GM23338 (cell line): Measurements from ENCODE around the gene AMBRA1. TPM values are rescaled to one million over a fixed set of nuclear protein-coding genes. Genes with fewer than 3 reads are reported as not detected.
"Not testable (repeated sequence)": the region's sequence is repeated elsewhere in the genome, so short reads cannot be mapped to it uniquely, and the experiment has no call there.

ENCODE experiments used
- ATAC-seq: fragments of 200-7000 bp; cut with Tn5 transposase; 3 replicates; pipeline ENCODE4 v1.9.1; 2020
- DNase-seq: peaks from one replicate; pipeline ENCODE4 v3.0.0-alpha.2; 2015; ENCODE audit warnings: low spot score
- H2AFZ ChIP-seq: fragments of 200-600 bp; sonication (generic); 2 replicates; pipeline ENCODE4 v1.8.0; 2016; ENCODE audit warnings: antibody characterized with exemption, mild to moderate bottlenecking, moderate library complexity
- H3F3A ChIP-seq: fragments of 200-600 bp; sonication (generic); replicated peaks from 2 replicates; pipeline ENCODE4 v1.8.0; 2017; ENCODE audit warnings: antibody characterized with exemption, mixed run types, low read depth
- H3K27ac ChIP-seq: fragments of 200-600 bp; sonication (generic); 2 replicates; pipeline ENCODE4 v1.6.1; 2016; ENCODE audit warnings: low read depth
- H3K27me3 ChIP-seq: fragments of 200-600 bp; sonication (generic); 2 replicates; pipeline ENCODE4 v1.8.0; 2016; ENCODE audit warnings: mild to moderate bottlenecking, mixed run types, moderate library complexity; ENCODE audit not compliant: insufficient read depth
- H3K36me3 ChIP-seq: fragments of 200-600 bp; sonication (generic); 2 replicates; pipeline ENCODE4 v1.8.0; 2016; ENCODE audit warnings: mild to moderate bottlenecking; ENCODE audit not compliant: insufficient read depth
- H3K4me1 ChIP-seq: fragments of 200-600 bp; sonication (generic); 2 replicates; pipeline ENCODE4 v1.8.0; 2016; ENCODE audit warnings: mild to moderate bottlenecking, moderate library complexity; ENCODE audit not compliant: insufficient read depth
- H3K4me2 ChIP-seq: fragments of 200-600 bp; sonication (generic); 2 replicates; pipeline ENCODE4 v1.7.1; 2017; ENCODE audit warnings: mixed run types
- H3K4me3 ChIP-seq: fragments of 200-600 bp; sonication (generic); 2 replicates; pipeline ENCODE4 v1.6.1; 2016; ENCODE audit warnings: mixed run types
- H3K79me2 ChIP-seq: fragments of 200-600 bp; sonication (generic); replicated peaks from 2 replicates; pipeline ENCODE4 v1.8.0; 2017; ENCODE audit warnings: mild to moderate bottlenecking; ENCODE audit not compliant: insufficient read depth
- H3K9me2 ChIP-seq: fragments of 200-600 bp; sonication (generic); 2 replicates; pipeline ENCODE4 v1.8.0; 2017; ENCODE audit not compliant: insufficient read depth
- H4K20me1 ChIP-seq: fragments of 200-600 bp; sonication (generic); replicated peaks from 2 replicates; pipeline ENCODE4 v1.8.0; 2017; ENCODE audit warnings: mild to moderate bottlenecking; ENCODE audit not compliant: insufficient read depth
- H3K27ac Mint-ChIP-seq: 2 replicates; pipeline ENCODE4 v1.8.0; 2020; ENCODE audit warnings: inconsistent platforms, mild to moderate bottlenecking, moderate library complexity, mixed read lengths
- H3K27me3 Mint-ChIP-seq: 3 replicates; pipeline ENCODE4 v1.8.0; 2022; ENCODE audit warnings: low read depth, mild to moderate bottlenecking, moderate library complexity, mixed read lengths, inconsistent platforms; ENCODE audit not compliant: insufficient read depth, poor library complexity
- H3K36me3 Mint-ChIP-seq: 3 replicates; pipeline ENCODE4 v1.8.0; 2021; ENCODE audit warnings: low read depth, mild to moderate bottlenecking, inconsistent platforms, moderate library complexity, mixed read lengths
- H3K4me1 Mint-ChIP-seq: 3 replicates; pipeline ENCODE4 v1.8.0; 2020; ENCODE audit warnings: mild to moderate bottlenecking, inconsistent platforms, mixed read lengths
- H3K4me3 Mint-ChIP-seq: 3 replicates; pipeline ENCODE4 v1.8.0; 2021; ENCODE audit warnings: moderate library complexity, mild to moderate bottlenecking, inconsistent platforms, mixed read lengths
- H3K9me3 Mint-ChIP-seq: 3 replicates; pipeline ENCODE4 v1.8.0; 2020; ENCODE audit warnings: moderate library complexity, mild to moderate bottlenecking, inconsistent platforms, mixed read lengths
- EZH2 ChIP-seq: fragments of 200-600 bp; sonication (generic); IDR thresholded peaks from one replicate; pipeline ENCODE4 v1.8.0; 2017; ENCODE audit warnings: antibody characterized with exemption, mild to moderate bottlenecking, low read depth; ENCODE audit not compliant: unreplicated experiment
- EZH2phosphoT487 ChIP-seq: fragments of 200-600 bp; sonication (generic); IDR thresholded peaks from one replicate; pipeline ENCODE4 v1.8.1; 2018; ENCODE audit warnings: antibody characterized with exemption; ENCODE audit not compliant: unreplicated experiment
- POLR2AphosphoS5 ChIP-seq: IDR thresholded peaks from 2 replicates; pipeline ENCODE4 v1.6.1; 2016; ENCODE audit warnings: antibody characterized with exemption, low read depth
- STAT1 ChIP-seq: IDR thresholded peaks from one replicate; pipeline ENCODE4 v1.6.1; 2016; ENCODE audit warnings: antibody characterized with exemption; ENCODE audit not compliant: unreplicated experiment
- ZNF114 ChIP-seq: fragments of 250-450 bp; sonication (Bioruptor Pico); IDR thresholded peaks from 2 replicates; pipeline ENCODE4 v1.5.0; 2020; ENCODE audit warnings: mild to moderate bottlenecking, moderate library complexity
- polyA plus RNA-seq: library from polyadenylated mRNA; unstranded; fragments of >200 nt; fragmentation: Nextera tagmentation; extraction: Ambion mirVana; gene quantifications from 2 replicates; pipeline ENCODE4 v1.2.1, GENCODE V29; 2016
- total RNA-seq: library from RNA; depleted of rRNA; stranded (reverse); fragments of >200 nt; shearing (Covaris generic); gene quantifications from 2 replicates; pipeline ENCODE4 v1.2.3, GENCODE V29; 2014
- TF ChIP-seq, protein P1 (sequence below): fragments of 250-450 bp; sonication (Bioruptor Pico); IDR thresholded peaks from 2 replicates; pipeline ENCODE4 v1.5.0; 2020; ENCODE audit warnings: mild to moderate bottlenecking, moderate library complexity
- TF ChIP-seq, protein P2 (sequence below): IDR thresholded peaks from one replicate; pipeline ENCODE4 v1.6.1; 2018; ENCODE audit warnings: antibody characterized with exemption; ENCODE audit not compliant: unreplicated experiment
- TF ChIP-seq, protein P3 (sequence below): IDR thresholded peaks from 2 replicates; pipeline ENCODE4 v1.6.1; 2016; ENCODE audit warnings: antibody characterized with exemption

The AMBRA1 gene
- total and polyA plus RNA-seq, 2 experiments from 2014 or later: 8.3 to 34.8 TPM

DNA sequence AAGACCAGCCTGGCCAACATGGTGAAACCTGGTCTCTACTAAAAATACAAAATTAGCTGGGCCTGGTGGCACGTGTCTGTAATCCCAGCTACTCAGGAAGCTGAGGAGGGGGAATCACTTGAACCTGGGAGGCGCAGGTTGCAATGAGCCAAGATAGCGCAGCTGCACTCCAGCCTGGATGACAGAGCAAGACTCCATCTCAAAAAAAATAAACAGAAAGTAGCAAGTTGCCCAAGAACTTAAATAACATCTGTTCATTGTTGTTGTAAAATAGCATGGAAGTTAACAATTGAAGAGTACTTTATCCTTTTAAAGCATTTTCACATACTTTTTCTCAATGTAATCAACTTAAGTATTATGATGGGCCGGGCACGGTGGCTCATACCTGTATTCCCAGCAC lies 5.7 kb downstream of the AMBRA1 start (continued):
- TF ChIP-seq, protein P1, sequence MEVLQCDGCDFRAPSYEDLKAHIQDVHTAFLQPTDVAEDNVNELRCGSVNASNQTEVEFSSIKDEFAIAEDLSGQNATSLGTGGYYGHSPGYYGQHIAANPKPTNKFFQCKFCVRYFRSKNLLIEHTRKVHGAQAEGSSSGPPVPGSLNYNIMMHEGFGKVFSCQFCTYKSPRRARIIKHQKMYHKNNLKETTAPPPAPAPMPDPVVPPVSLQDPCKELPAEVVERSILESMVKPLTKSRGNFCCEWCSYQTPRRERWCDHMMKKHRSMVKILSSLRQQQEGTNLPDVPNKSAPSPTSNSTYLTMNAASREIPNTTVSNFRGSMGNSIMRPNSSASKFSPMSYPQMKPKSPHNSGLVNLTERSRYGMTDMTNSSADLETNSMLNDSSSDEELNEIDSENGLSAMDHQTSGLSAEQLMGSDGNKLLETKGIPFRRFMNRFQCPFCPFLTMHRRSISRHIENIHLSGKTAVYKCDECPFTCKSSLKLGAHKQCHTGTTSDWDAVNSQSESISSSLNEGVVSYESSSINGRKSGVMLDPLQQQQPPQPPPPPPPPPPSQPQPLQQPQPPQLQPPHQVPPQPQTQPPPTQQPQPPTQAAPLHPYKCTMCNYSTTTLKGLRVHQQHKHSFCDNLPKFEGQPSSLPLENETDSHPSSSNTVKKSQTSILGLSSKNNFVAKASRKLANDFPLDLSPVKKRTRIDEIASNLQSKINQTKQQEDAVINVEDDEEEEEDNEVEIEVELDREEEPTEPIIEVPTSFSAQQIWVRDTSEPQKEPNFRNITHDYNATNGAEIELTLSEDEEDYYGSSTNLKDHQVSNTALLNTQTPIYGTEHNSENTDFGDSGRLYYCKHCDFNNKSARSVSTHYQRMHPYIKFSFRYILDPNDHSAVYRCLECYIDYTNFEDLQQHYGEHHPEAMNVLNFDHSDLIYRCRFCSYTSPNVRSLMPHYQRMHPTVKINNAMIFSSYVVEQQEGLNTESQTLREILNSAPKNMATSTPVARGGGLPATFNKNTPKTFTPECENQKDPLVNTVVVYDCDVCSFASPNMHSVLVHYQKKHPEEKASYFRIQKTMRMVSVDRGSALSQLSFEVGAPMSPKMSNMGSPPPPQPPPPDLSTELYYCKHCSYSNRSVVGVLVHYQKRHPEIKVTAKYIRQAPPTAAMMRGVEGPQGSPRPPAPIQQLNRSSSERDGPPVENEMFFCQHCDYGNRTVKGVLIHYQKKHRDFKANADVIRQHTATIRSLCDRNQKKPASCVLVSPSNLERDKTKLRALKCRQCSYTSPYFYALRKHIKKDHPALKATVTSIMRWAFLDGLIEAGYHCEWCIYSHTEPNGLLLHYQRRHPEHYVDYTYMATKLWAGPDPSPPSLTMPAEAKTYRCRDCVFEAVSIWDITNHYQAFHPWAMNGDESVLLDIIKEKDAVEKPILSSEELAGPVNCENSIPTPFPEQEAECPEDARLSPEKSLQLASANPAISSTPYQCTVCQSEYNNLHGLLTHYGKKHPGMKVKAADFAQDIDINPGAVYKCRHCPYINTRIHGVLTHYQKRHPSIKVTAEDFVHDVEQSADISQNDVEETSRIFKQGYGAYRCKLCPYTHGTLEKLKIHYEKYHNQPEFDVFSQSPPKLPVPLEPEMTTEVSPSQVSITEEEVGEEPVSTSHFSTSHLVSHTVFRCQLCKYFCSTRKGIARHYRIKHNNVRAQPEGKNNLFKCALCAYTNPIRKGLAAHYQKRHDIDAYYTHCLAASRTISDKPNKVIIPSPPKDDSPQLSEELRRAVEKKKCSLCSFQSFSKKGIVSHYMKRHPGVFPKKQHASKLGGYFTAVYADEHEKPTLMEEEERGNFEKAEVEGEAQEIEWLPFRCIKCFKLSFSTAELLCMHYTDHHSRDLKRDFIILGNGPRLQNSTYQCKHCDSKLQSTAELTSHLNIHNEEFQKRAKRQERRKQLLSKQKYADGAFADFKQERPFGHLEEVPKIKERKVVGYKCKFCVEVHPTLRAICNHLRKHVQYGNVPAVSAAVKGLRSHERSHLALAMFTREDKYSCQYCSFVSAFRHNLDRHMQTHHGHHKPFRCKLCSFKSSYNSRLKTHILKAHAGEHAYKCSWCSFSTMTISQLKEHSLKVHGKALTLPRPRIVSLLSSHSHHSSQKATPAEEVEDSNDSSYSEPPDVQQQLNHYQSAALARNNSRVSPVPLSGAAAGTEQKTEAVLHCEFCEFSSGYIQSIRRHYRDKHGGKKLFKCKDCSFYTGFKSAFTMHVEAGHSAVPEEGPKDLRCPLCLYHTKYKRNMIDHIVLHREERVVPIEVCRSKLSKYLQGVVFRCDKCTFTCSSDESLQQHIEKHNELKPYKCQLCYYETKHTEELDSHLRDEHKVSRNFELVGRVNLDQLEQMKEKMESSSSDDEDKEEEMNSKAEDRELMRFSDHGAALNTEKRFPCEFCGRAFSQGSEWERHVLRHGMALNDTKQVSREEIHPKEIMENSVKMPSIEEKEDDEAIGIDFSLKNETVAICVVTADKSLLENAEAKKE (CRISPR knock-in tag): no peak
- TF ChIP-seq, protein P2, sequence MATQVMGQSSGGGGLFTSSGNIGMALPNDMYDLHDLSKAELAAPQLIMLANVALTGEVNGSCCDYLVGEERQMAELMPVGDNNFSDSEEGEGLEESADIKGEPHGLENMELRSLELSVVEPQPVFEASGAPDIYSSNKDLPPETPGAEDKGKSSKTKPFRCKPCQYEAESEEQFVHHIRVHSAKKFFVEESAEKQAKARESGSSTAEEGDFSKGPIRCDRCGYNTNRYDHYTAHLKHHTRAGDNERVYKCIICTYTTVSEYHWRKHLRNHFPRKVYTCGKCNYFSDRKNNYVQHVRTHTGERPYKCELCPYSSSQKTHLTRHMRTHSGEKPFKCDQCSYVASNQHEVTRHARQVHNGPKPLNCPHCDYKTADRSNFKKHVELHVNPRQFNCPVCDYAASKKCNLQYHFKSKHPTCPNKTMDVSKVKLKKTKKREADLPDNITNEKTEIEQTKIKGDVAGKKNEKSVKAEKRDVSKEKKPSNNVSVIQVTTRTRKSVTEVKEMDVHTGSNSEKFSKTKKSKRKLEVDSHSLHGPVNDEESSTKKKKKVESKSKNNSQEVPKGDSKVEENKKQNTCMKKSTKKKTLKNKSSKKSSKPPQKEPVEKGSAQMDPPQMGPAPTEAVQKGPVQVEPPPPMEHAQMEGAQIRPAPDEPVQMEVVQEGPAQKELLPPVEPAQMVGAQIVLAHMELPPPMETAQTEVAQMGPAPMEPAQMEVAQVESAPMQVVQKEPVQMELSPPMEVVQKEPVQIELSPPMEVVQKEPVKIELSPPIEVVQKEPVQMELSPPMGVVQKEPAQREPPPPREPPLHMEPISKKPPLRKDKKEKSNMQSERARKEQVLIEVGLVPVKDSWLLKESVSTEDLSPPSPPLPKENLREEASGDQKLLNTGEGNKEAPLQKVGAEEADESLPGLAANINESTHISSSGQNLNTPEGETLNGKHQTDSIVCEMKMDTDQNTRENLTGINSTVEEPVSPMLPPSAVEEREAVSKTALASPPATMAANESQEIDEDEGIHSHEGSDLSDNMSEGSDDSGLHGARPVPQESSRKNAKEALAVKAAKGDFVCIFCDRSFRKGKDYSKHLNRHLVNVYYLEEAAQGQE: no peak
- TF ChIP-seq STAT1 (no peak), EZH2phosphoT487 (no peak), ZNF114 (CRISPR knock-in tag) (no peak), POLR2AphosphoS5 (no peak), EZH2 (no peak)
- TF ChIP-seq, protein P3, sequence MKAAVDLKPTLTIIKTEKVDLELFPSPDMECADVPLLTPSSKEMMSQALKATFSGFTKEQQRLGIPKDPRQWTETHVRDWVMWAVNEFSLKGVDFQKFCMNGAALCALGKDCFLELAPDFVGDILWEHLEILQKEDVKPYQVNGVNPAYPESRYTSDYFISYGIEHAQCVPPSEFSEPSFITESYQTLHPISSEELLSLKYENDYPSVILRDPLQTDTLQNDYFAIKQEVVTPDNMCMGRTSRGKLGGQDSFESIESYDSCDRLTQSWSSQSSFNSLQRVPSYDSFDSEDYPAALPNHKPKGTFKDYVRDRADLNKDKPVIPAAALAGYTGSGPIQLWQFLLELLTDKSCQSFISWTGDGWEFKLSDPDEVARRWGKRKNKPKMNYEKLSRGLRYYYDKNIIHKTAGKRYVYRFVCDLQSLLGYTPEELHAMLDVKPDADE: no peak

DNA sequence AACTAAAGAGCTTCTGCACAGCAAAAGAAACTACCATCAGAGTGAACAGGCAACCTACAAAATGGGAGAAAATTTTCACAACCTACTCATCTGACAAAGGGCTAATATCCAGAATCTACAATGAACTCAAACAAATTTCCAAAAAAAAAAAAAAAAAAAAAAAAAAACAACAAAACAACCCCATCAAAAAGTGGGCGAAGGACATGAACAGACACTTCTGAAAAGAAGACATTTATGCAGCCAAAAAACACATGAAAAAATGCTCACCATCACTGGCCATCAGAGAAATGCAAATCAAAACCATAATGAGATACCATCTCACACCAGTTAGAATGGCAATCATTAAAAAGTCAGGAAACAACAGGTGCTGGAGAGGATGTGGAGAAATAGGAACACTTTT lies 10.3 kb downstream of the AMBRA1 start:
- not testable (repeated sequence) for H3F3A ChIP-seq, H3K36me3 ChIP-seq, H2AFZ ChIP-seq, H3K9me3 Mint-ChIP-seq, H3K4me3 ChIP-seq, H3K27me3 ChIP-seq, H3K4me2 ChIP-seq, H3K4me3 Mint-ChIP-seq, H3K4me1 Mint-ChIP-seq, ATAC-seq, H3K27me3 Mint-ChIP-seq, H3K9me2 ChIP-seq, DNase-seq, H3K4me1 ChIP-seq, H3K27ac ChIP-seq, H3K27ac Mint-ChIP-seq
- H4K20me1 ChIP-seq: peaks cover 20% of the 10 kb centered on the region; the same call in 1 of the 2 replicates
- peaks cover 91% of the 10 kb centered on the region for H3K79me2 ChIP-seq
- peaks cover 11% of the 10 kb centered on the region for H3K36me3 Mint-ChIP-seq
